DND-41 (cell line): ENCODE data around the gene UTY.

Source experiments
- EZH2 ChIP-seq: IDR thresholded peaks from 3 replicates; pipeline ENCODE4 v1.6.1; 2012; ENCODE audit warnings: borderline replicate concordance, low read depth, mild to moderate bottlenecking, moderate library complexity, low read length, inconsistent platforms; ENCODE audit not compliant: severe bottlenecking
- TF ChIP-seq, protein P1 (sequence below): IDR thresholded peaks from 2 replicates; pipeline ENCODE4 v1.5.1; 2012; ENCODE audit warnings: borderline replicate concordance, low read length, moderate library complexity, mild to moderate bottlenecking; ENCODE audit not compliant: poor library complexity, severe bottlenecking; ENCODE audit errors: extremely low read depth

DNA sequence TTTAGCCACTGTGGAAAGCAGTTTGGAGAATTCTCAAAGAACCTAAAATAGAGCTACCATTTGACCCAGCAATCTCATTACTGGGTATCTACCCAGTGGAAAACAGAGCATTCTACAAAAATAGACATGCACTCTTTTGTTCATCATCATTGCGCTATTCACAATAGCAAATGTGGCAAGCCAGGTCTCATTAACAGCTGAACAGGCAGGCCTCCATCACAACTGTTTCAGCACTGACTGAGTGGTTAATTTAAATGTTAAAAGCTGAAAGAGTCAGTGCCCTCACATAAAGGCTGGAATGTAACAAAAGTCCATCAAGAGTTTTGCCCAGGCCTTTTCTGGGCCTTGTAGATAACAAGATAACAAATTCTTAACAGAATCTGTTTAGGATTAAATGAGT lies 166.9 kb downstream of the UTY start:
- TF ChIP-seq, protein P1, sequence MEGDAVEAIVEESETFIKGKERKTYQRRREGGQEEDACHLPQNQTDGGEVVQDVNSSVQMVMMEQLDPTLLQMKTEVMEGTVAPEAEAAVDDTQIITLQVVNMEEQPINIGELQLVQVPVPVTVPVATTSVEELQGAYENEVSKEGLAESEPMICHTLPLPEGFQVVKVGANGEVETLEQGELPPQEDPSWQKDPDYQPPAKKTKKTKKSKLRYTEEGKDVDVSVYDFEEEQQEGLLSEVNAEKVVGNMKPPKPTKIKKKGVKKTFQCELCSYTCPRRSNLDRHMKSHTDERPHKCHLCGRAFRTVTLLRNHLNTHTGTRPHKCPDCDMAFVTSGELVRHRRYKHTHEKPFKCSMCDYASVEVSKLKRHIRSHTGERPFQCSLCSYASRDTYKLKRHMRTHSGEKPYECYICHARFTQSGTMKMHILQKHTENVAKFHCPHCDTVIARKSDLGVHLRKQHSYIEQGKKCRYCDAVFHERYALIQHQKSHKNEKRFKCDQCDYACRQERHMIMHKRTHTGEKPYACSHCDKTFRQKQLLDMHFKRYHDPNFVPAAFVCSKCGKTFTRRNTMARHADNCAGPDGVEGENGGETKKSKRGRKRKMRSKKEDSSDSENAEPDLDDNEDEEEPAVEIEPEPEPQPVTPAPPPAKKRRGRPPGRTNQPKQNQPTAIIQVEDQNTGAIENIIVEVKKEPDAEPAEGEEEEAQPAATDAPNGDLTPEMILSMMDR, result no peak
- TF ChIP-seq EZH2, result no peak
